ENCODE data around the gene TMEM135.

TMEM135 gene

DNA sequence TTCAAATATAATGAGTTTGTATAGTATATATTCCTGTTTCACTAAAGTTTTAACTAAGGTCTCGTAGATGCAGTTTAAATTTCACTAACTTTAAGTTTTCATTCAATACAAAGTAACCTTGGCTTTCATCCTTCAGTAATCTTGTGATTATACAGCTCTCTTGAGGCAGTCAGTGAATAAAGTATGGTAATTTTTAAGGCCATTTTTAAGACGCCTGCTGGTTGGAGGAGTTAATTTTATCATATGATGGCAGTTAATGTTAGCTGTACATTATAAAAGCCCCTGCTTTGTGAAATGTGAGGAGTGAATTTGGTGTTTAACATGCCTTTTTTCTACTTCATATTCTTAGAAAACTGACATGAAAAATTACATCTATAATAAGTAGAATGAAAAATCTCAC lies 163.6 kb downstream of the TMEM135 start:
- no peak for DNase-seq

DNA sequence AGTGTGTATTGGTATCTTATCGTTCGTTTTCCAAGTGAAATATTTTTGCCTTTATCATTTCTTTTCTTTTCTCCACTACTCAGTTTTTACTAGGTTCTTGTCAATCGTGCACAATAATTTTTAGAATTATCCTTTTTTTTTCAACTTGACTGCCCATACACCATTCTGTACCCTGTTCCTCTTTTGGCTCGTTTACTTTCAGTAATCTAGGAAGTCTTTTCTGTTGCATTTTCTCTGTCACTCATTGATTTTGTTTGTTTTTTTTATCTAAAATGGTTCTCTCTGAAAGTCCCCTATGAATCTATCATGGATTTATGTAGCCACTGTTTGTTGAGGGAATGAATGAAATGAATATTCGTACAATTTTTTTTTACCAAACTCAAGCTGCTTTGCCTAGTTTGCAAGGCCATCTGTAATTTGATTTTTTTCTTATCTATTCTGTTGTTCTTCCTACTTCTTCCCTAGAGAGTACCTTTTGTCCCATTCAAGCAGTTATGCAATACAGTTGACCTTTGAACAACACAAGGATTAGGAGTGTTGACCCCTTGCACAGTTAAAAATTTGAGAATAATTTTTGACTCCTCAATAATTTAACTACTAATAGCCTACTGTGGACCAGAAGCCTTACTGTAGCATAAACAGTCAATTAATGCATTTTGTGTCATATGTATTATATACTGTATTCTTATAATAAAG lies 166.3 kb downstream of the TMEM135 start:
- no peak for DNase-seq

DNA sequence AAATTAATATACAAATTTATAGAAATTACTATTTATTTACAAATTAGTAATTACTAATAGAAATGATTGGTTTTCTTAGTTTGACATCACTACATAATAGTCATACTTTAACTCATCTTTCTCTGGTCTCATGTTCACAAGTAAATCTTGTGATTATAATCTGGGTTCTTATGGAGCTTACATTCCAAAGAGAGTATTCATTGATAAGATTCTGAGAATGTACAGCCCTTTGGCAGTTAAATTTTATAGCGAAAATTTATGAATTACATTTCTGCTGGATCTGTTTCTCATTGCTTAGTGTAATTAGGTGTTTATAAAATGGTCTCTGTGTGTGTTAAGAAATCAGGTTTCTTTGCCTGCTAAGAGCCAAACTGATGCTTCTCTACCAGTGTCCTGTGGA lies 175.2 kb downstream of the TMEM135 start:
- no peak for DNase-seq

DNA sequence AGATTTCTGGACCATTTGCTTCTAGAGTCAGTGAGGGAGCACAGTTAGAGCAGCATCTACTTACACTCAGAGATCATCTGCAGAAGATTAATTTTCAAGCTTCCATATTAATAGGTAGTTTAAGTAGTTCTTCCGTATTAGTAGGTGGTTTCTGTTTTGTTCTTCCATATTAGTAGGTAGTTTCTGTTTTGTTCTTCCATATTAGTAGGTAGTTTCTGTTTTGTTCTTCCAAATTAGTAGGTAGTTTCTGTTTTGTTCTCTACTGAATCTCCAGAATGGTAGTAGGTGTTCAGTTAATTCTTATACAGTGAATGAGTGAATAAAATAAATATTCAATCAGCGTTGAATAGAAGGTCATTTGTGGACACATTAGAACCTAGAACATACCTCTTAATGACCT lies 175.7 kb downstream of the TMEM135 start:
- DNase-seq = no peak

DNA sequence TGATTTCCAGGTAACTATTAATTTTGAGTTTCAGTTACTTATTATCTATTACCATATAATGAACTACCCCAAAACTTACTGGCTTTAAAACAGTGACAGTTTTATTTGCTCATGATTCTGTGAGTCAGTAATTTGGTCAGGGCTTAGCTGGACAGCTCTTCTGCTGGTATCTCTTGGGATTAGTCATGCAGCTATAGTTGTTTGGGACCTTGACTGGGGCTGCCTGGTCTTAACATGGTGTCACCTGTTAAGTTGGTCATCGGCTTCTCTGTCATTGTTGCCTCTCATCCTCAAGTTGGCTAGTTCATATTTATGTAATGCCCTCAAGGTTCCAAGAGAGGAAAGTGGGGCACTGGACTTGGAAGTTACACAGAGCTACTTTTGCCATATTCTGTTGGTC lies 177.5 kb downstream of the TMEM135 start:
- no peak for DNase-seq

DNA sequence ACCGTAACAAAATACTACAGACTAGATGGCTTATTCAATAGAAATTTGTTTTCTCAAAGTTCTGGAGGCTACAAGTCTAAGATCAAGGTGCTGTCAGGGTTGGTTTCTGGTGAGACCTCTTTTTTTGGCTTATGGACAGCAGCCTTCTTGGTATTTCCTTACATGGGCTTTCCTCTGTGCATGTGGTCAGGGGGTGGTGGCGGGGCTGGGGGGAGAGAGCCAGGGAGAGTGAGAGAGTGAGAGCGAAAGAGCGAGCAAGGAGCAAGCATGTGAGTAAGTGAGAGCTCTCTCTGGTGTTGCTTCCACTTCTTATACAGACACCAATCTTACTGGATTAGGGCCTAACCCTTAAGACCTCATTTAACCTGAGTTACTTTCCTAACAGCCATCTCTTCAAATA lies 181.5 kb downstream of the TMEM135 start:
- DNase-seq = no peak

DNA sequence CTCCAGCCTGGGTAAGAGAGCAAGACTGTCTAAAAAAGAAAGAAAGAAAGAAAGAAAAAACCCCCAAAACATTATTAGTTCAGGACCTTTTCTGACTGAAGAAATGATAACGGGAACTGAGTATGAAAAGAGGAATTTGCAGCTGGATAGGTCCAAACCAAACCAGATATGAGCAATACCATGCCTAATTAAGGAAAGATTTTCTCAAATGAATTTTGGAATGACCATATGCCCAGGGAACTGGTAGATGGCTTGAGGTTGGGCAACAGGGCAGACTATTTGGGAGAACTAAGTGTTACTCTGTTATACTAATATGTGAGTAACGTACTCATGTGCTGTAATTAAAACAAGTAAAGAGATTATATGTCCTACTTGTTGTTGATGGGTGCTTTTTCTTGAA lies 186.1 kb downstream of the TMEM135 start:
- DNase-seq = no peak

DNA sequence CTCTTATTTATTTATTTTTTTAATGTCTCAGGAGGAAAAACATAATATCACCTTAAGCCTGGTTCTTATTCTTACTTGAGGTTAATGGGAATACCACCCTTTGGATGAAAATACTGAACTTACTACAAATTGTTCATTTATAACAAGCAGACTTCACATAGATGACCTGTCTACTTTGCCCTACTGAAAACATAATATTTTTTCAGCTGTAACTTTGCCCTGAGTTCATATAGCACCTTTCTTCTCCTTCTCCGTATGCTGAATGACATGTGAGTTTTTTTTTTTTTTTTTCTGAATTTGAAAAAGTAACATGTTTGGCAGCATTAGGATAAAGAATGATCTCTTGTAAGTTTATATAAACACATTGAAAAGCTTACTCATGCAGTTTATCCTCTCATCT lies 186.8 kb downstream of the TMEM135 start:
- DNase-seq = no peak

DNA sequence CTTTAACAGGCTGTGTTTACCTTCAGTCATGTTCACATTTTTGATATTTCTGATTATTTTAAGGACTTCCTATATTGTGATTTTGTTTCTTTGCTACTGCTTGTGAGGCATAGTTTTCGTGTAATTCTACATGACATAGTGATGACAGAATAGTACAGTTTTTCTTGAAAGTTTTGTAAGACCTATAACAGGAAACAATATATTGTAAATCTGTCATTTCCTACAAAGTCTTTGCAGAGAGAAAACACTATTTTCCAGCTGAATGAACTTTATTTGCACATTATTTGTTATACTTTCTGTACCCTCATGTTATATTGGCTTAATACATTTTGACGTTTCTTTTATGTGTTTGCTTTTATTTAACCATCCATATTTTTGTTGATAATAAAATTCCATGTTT lies 191.1 kb downstream of the TMEM135 start:
- DNase-seq = no peak

DNA sequence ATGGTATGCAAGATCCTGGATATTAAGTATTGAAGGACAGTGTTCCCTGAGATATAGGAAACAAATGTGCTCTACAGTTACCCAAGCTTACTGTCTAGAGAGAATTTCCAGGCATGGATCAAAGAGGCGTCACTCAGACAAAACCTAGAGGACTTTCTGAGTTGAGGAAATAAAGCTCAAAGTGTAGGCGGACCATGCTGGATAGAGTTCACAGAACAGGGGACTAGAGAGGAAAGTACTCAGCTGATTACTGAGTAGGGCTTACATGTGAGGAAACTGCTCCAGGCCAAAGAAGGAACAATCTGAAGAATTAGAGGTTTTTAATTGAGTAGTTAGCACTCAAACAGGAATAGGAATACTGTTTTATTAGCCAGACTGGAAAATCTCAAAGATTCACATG lies 193.3 kb downstream of the TMEM135 start:
- DNase-seq = no peak

DNA sequence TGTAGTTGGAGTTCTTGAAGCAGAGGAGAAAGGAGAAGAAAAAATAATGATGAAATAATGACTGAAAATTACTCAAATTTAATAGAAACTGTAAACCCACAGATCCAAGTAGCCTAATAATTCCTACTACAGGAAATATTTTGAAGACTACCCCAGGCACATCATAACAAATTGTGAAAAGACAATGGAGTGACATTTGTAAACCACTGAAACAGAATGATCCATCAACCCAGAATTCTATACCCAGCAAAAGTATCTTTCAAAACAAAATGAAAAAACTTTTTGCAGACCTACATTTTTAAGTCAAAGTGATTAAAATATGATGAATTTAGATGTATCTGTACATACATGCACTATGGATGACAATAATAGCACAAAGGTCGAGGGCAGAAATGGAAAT lies 194.6 kb downstream of the TMEM135 start:
- DNase-seq = no peak

DNA sequence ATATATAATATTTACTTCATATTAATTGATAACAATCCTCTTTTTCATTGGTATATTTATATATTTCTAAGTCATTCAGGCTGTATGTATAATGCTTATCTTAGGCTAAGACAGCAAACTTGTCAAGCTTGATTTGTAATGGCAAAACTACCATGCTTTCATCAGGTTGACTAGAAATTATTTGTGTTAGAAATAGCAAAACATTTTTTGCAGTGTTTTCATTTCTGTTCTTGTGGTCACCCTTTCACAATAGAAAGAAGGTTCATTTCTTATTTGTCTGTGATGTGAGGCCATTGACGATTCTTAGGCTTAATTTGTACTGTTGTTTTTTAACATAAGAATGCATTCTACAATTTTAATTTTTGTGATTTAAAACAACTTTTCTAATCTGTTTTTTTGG lies 197.6 kb downstream of the TMEM135 start:
- no peak for DNase-seq

DNA sequence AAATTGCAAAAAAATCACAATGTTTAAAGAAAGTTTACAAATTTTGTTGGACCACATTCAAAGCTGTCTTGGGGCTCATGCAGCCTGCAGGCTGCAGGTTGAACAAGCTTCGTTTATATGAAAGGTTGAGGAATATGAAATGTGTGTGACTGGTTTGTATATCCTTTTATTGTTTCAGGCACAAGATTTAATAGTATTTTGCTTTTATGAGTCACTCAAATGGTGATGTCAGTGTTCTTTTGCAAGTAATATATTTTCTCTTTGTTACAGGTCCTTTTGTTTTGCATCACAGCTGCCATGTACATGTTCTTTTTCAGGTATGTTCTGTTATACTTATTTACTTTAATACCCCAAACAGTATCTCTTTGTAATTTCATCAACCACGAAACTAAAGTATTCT lies 198.6 kb downstream of the TMEM135 start:
- no peak for DNase-seq

DNA sequence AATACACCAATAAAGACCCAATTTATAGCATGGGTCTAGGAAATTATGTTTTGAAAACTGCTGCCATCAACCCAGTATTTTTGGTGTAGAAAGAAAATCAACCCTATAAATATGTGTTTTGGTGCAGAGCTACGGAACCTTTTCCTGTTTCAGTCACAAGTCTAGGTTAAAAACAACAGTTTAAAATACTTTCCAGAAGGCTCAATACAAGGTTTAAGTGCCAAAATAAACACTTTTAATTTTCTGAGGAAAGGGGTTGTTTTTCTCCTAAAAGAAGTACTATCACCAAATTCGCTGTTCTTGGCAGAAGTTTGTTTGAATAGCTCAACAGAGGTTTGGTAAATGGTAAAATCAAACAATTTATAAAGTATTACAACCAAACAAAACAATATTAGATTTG lies 201.3 kb downstream of the TMEM135 start:
- DNase-seq = no peak

DNA sequence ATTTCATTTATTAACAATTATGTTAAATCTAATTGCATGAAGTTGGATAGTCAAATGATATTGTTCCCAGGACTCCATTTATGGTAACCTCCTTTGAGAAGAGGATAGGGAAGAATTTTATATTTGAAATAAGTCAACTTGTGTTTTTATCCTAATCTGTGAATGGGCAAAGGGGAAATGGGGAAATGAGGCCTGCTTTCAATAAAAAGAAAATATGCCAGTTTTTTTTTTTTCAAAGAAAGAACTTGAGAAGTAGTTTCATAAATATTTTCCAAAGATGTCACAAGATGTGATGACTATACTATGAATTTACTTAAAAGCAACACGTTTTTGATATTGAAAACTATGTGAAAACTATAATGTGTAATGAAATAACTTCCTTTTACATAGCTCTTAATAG lies 201.8 kb downstream of the TMEM135 start:
- DNase-seq = no peak

DNA sequence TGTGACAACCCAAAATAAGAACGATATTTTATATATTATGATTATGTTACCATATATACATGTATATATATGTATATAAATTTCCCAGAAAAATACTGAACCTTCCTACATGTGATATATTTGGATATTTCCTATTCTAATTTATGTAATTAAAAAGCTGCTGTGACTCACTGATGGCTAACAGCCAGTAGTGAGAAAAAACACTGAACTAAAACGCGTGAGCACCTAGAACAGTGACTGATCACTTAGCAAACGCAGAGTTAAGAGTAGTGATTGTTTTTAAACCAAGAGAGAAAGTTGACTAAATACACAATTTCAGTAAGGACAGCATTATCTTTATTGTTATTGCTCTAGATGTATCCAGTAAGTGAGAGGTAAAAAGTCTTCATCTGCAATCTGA lies 213.8 kb downstream of the TMEM135 start:
- DNase-seq = no peak

DNA sequence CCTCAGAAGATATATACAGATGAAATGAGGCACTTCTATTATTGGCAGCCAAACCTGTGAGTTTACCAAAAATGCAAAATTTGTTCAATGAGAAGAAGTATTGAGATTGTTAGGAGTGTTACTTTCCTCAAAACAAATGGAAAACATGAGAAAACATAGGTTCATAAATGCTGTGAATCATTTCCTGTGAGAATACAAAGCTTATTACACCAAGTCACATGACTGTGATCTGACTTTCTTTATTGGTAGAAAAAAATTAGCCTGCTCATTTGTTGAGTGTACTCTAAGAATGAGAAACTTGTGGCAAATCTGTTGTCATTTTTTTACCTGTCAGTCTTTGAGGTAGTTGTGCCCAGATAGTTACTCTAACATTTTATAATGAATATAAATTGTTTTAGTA lies 215.1 kb downstream of the TMEM135 start:
- DNase-seq = no peak

DNA sequence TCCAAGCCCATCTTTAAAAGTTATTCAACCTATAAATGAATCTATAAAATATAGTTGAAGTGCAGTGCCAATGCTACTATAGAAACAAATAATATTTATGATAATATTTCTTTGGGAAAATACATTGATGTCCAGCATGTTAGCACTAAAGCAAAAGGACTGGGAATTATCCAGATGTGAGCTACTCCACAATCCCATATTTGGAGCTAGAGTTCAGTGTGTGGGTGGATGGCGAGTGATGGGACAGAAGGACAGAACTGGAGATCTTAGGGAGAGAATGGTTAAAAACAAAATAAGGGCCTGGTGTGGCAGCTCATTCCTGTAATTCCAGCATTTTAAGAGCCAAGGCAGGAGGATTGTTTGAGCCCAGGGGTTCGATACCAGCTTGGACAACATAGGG lies 216.8 kb downstream of the TMEM135 start:
- no peak for DNase-seq

DNA sequence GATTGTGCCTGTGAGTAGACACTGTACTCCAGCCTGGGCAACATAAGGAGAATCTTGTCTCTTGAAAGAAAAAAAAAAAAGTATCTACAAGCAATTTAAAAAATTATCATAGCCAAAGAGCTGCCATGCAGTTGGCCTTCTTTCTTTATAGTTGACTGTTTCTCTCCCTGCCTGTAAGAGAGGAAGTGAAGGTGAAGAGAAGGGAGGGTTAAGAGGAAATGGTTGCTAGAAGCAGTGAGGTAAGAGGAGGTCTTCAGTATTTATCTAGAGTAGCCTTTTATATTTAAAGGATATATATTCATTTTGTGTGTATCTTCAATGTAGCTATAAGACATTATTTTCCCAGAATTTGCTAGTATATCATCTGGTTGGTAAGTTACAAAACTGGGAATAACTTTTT lies 217.9 kb downstream of the TMEM135 start:
- no peak for DNase-seq

DNA sequence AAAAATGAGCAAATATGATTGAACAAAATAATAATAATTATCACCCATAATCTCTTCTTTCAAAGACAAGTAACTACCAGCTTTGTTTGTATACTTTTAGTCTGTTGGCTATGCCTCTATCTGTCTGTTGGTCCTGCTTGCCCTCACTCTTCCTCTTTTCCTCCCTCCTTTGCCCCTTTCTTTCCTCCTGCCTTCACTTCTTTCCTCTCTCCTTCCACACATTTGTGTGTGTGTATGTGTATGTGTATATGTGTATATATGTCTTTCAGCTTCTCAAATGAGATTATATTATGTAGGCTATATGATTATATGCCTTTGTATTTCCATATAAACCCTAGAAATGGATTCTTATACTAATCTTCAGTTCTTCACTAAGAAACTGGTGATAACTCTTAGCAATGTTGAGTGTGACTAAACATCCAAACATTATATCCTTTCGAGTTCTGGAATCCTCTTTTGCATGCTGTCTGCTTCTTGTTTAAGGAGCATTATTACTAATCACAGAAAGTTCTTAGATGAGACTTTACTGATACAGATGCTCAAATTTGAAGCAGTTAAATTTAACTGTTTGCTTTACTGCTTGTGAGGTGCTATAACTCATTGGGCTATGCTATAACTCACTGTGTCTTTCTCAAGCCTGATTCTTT lies 219.1 kb downstream of the TMEM135 start:
- no peak for DNase-seq

DNA sequence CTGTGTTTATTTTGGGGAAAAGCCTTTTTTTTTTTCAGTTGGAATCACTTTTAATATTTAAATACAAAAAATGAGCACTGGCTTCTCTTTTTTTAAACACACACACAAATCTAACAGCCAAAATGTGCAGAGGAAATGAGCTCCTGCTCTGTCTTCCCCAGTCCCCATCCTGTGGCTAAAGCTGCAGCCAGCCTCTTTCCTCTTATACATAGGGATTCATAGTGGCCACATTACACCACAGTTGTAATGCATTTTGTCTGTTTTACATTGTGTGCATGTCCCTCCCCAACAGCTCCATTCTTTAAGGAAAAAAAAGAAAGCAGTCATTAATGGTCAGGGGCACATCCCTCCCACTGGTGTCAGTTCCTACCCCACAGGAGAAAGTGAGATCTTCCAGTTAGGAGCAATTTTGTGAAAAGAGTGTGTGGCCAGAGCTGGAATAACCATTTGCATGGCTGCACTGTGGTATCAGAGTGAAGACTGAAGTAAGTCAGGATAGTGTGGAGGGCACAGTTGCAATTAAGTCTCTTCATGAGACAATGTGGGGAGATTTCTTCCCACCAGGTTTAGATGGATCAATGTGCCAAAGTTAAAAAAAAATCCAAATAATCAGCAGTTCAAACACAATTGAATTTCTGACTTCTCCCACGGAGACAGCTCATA lies 220.6 kb downstream of the TMEM135 start:
- no peak for DNase-seq

DNA sequence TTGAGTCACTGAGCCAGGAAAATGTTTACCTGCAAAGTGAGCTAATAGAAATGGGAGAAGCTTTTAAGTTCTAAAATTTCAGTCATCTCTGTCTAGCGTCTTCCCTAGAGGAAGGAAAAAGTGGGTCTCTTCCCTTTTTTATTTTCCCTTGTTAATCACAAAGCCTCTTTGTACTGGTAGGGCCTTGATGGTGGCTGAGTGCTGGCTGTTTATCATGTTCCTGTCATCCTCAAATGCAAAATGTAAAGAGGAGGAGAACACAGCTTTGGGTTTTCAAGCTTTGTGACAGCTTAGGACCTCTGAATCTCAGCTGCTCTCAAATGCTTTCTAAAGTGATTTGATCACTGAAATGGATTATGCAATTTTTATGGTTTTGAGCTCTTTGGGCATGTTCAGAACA lies 222.0 kb downstream of the TMEM135 start:
- no peak for DNase-seq

DNA sequence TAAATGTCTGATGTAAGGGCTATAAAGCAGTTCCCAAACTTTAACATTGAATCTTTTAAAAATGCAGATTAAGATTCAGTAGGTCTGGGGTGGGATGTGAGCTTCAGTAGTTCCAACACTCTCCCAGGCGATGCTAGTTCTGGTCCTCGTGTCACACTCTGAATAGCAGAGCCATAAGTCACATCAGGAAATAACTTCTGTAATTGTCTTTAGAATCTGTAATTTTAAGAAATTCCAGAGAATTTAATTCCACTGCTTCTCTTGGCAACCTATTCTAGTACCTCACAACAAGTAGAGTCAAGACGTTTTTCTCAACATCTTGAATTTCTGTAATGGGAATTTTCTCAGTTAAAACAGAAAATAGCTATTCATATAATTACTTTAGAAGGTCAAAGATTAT lies 223.1 kb downstream of the TMEM135 start:
- no peak for DNase-seq

DNA sequence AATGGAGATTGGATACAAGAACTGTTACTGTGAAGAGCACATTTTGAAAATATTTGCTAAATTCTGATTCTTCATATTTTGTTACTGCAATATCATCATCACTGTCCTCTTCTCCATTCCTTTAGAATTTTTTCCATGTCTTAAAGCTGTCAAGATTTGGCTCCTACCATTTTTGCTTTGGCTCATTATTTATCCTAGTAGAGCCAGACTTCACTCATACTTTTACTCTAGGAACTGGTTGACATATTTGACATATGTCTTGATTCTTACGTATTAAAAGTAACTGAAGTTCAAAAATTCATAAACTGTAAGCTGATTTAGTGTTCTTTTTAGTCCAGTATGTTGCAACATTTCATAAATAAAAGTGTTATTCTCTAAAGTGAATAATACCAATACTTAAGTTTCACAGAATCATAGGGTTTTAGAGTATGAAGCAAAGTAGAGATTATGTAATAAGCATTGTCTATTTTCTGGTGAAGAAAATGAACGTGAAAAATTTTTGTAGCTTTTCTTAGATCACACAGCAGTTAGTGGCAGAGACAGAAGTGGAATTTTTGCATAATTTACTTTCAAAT lies 225.6 kb downstream of the TMEM135 start:
- DNase-seq = no peak

Measured in midbrain (tissue), 1 donor.